DOHH2 (cell line): ENCODE results near the gene CD207.

ENCODE experiments used
- H3F3A ChIP-seq: fragments of 200-600 bp; sonication (generic), shearing (Covaris generic); 2 replicates; pipeline ENCODE4 v1.6.0; 2016; ENCODE audit warnings: antibody characterized with exemption, mild to moderate bottlenecking; ENCODE audit not compliant: control insufficient read depth, insufficient read depth
- H3K27ac ChIP-seq: fragments of 200-600 bp; sonication (generic); 2 replicates; pipeline ENCODE4 v1.5.1; 2014; ENCODE audit warnings: low read depth, mild to moderate bottlenecking, low read length, moderate library complexity
- H3K27me3 ChIP-seq: fragments of 200-600 bp; sonication (generic); 2 replicates; pipeline ENCODE4 v1.6.1; 2014; ENCODE audit warnings: mild to moderate bottlenecking, low read length, mixed read lengths; ENCODE audit not compliant: control insufficient read depth
- H3K36me3 ChIP-seq: fragments of 200-600 bp; sonication (generic); 2 replicates; pipeline ENCODE4 v1.6.1; 2014; ENCODE audit warnings: mild to moderate bottlenecking, low read length, moderate library complexity, mixed read lengths; ENCODE audit not compliant: control insufficient read depth
- H3K4me1 ChIP-seq: fragments of 200-600 bp; sonication (generic); 2 replicates; pipeline ENCODE4 v1.6.1; 2014; ENCODE audit warnings: mild to moderate bottlenecking, low read length, mixed read lengths; ENCODE audit not compliant: control insufficient read depth
- H3K4me2 ChIP-seq: fragments of 200-600 bp; sonication (generic); 2 replicates; pipeline ENCODE4 v1.6.0; 2014; ENCODE audit warnings: mild to moderate bottlenecking, low read length, moderate library complexity
- H3K4me3 ChIP-seq: fragments of 200-600 bp; sonication (generic); 2 replicates; pipeline ENCODE4 v1.5.1; 2014; ENCODE audit warnings: mild to moderate bottlenecking, low read length, mixed read lengths
- H3K79me2 ChIP-seq: fragments of 200-600 bp; sonication (generic); 2 replicates; pipeline ENCODE4 v1.6.1; 2014; ENCODE audit warnings: mild to moderate bottlenecking, low read length, mixed read lengths; ENCODE audit not compliant: control insufficient read depth
- H3K9me2 ChIP-seq: fragments of 200-600 bp; sonication (generic); replicated peaks from 2 replicates; pipeline ENCODE4 v1.6.1; 2014; ENCODE audit warnings: mild to moderate bottlenecking, low read length, mixed read lengths; ENCODE audit not compliant: control insufficient read depth
- H3K9me3 ChIP-seq: fragments of 200-600 bp; sonication (generic); 2 replicates; pipeline ENCODE4 v1.6.1; 2014; ENCODE audit warnings: antibody characterized with exemption, low read length, mixed read lengths; ENCODE audit not compliant: control insufficient read depth, insufficient read depth
- H4K20me1 ChIP-seq: fragments of 200-600 bp; sonication (generic); 2 replicates; pipeline ENCODE4 v1.6.0; 2014; ENCODE audit warnings: low read depth, mild to moderate bottlenecking, antibody characterized with exemption, low read length, moderate library complexity; ENCODE audit not compliant: control insufficient read depth, insufficient read depth
- CTCF ChIP-seq: fragments of 200-600 bp; sonication (generic); IDR thresholded peaks from one replicate; pipeline ENCODE4 v1.5.1; 2014; ENCODE audit warnings: antibody characterized with exemption, mild to moderate bottlenecking, low read depth, low read length; ENCODE audit not compliant: poor library complexity, severe bottlenecking
- EZH2phosphoT487 ChIP-seq: fragments of 200-600 bp; sonication (generic); IDR thresholded peaks from 2 replicates; pipeline ENCODE4 v1.6.1; 2017; ENCODE audit warnings: borderline replicate concordance, mild to moderate bottlenecking, antibody characterized with exemption, low read length, moderate library complexity, mixed read lengths

Gene CD207

GRCh38 chr2:70842401-70842800 lies 6.8 kb upstream of the CD207 start:
- H3K9me3 ChIP-seq = no peaks in the 10 kb centered on the region
- no peaks in the 10 kb centered on the region for H3F3A ChIP-seq
- no peak overlapping the region for H3K4me2 ChIP-seq
- H4K20me1 ChIP-seq = no peaks in the 10 kb centered on the region
- H3K27me3 ChIP-seq = no peaks in the 10 kb centered on the region
- H3K27ac ChIP-seq = no peak overlapping the region
- H3K36me3 ChIP-seq = no peaks in the 10 kb centered on the region
- no peak for TF ChIP-seq EZH2phosphoT487
- no peak for TF ChIP-seq CTCF
- H3K4me3 ChIP-seq = no peak overlapping the region
- H3K79me2 ChIP-seq = no peaks in the 10 kb centered on the region
- no peaks in the 10 kb centered on the region for H3K4me1 ChIP-seq
- H3K9me2 ChIP-seq = no peaks in the 10 kb centered on the region

GRCh38 chr2:70837980-70838925 lies 2.6 kb upstream of the CD207 start:
- Histone ChIP-seq H3K36me3 (no peaks in the 10 kb centered on the region), H4K20me1 (no peaks in the 10 kb centered on the region), H3K9me2 (no peaks in the 10 kb centered on the region), H3K27me3 (no peaks in the 10 kb centered on the region), H3F3A (no peaks in the 10 kb centered on the region), H3K4me2 (no peak overlapping the region), H3K9me3 (no peaks in the 10 kb centered on the region), H3K79me2 (no peaks in the 10 kb centered on the region), H3K4me3 (no peak overlapping the region), H3K27ac (no peak overlapping the region), H3K4me1 (no peaks in the 10 kb centered on the region)
- TF ChIP-seq EZH2phosphoT487 = no peak
- TF ChIP-seq CTCF = no peak

- Histone ChIP-seq H4K20me1 (no peaks in the 10 kb centered on the region), H3K4me1 (no peaks in the 10 kb centered on the region), H3K27me3 (peaks cover 7% of the 10 kb centered on the region; the same call in 1 of the 2 replicates), H3K4me3 (no peak overlapping the region), H3K9me3 (no peaks in the 10 kb centered on the region), H3K9me2 (no peaks in the 10 kb centered on the region), H3K27ac (no peak overlapping the region), H3K4me2 (no peak overlapping the region), H3K79me2 (no peaks in the 10 kb centered on the region), H3F3A (no peaks in the 10 kb centered on the region), H3K36me3 (no peaks in the 10 kb centered on the region)
- TF ChIP-seq CTCF (no peak), EZH2phosphoT487 (no peak)
Measured at GRCh38 chr2:70834881-70835280, 735 bp downstream of the CD207 start.
